Activated T-cell treated with anti-CD3 and anti-CD28 coated beads, Interleukin-2, amount 50 U/mL, for 72 hours (primary cell): ENCODE results near the gene PYGO2. TPM values are rescaled to one million over a fixed set of nuclear protein-coding genes. Genes with fewer than 3 reads are reported as not detected.
"Not testable (repeated sequence)": the region's sequence is repeated elsewhere in the genome, so short reads cannot be mapped to it uniquely, and the experiment has no call there.

ENCODE experiments used
- ATAC-seq, 2 donors: fragments of 150-1000 bp; cut with Tn5 transposase; replicated peaks in 1 of 2; 2 replicates each; pipeline ENCODE4 v1.10.0; 2021; ENCODE audit warnings: moderate library complexity in 2 of 2, mild to moderate bottlenecking in 1 of 2
- DNase-seq, 2 donors: peaks; one replicate each; pipeline ENCODE4 v3.0.0; 2021 to 2022; ENCODE audit warnings: mixed read lengths in 1 of 2
- H3K27ac Mint-ChIP-seq: one replicate; pipeline ENCODE4 v1.8.0; 2022; ENCODE audit warnings: mild to moderate bottlenecking, moderate library complexity, mixed read lengths
- H3K27me3 Mint-ChIP-seq: one replicate; pipeline ENCODE4 v1.8.0; 2022; ENCODE audit warnings: low read depth, mixed read lengths
- H3K36me3 Mint-ChIP-seq, 2 donors: one replicate each; pipeline ENCODE4 v1.8.0; 2022; ENCODE audit warnings: mixed read lengths in 2 of 2, mild to moderate bottlenecking in 1 of 2; ENCODE audit not compliant: insufficient read depth in 2 of 2
- H3K4me1 Mint-ChIP-seq: one replicate; pipeline ENCODE4 v1.8.0; 2022; ENCODE audit warnings: low read depth, mixed read lengths
- H3K4me3 Mint-ChIP-seq, 2 donors: one replicate each; pipeline ENCODE4 v1.8.0; 2022; ENCODE audit warnings: mild to moderate bottlenecking in 2 of 2, mixed read lengths in 2 of 2, moderate library complexity in 2 of 2
- H3K9me3 Mint-ChIP-seq, 2 donors: one replicate each; pipeline ENCODE4 v1.8.0; 2022; ENCODE audit warnings: mixed read lengths in 2 of 2
- total RNA-seq, 2 donors: library from RNA; stranded (reverse); gene quantifications; one replicate each; pipeline ENCODE4 v1.2.3, GENCODE V29; 2022

PYGO2 gene
- total RNA-seq, 2 donors from 2014 or later, result 43.6 to 45.3 TPM

- H3K36me3 Mint-ChIP-seq, result no peaks in the 10 kb centered on the region
- DNase-seq, result no peak
- H3K27ac Mint-ChIP-seq, result no peak overlapping the region
- no peak for ATAC-seq
- H3K4me1 Mint-ChIP-seq, result peaks cover 35% of the 10 kb centered on the region
- no peak overlapping the region for H3K4me3 Mint-ChIP-seq
- H3K9me3 Mint-ChIP-seq, result no peaks in the 10 kb centered on the region
- H3K27me3 Mint-ChIP-seq, result no peaks in the 10 kb centered on the region
Observed at GRCh38 chr1:154996966-154997701, 35.6 kb upstream of the PYGO2 start.

GRCh38 chr1:154995301-154995983 lies 33.9 kb upstream of the PYGO2 start:
- H3K4me3 Mint-ChIP-seq, H3K27me3 Mint-ChIP-seq, H3K36me3 Mint-ChIP-seq, DNase-seq, ATAC-seq, H3K27ac Mint-ChIP-seq, H3K9me3 Mint-ChIP-seq: not testable (repeated sequence)
- H3K4me1 Mint-ChIP-seq, result peaks cover 35% of the 10 kb centered on the region

GRCh38 chr1:154994591-154994990 lies 33.0 kb upstream of the PYGO2 start:
- ATAC-seq (no peak), DNase-seq (no peak)
- peaks cover 32% of the 10 kb centered on the region for H3K4me1 Mint-ChIP-seq
- H3K27ac Mint-ChIP-seq, result no peak overlapping the region
- no peaks in the 10 kb centered on the region for H3K9me3 Mint-ChIP-seq
- H3K36me3 Mint-ChIP-seq, result peaks cover 2% of the 10 kb centered on the region in 2 donors
- H3K4me3 Mint-ChIP-seq, result no peak overlapping the region
- H3K27me3 Mint-ChIP-seq, result no peaks in the 10 kb centered on the region

GRCh38 chr1:154994269-154994587 lies 32.6 kb upstream of the PYGO2 start:
- no peaks in the 10 kb centered on the region for H3K27me3 Mint-ChIP-seq
- H3K4me1 Mint-ChIP-seq, result peaks cover 35% of the 10 kb centered on the region
- H3K9me3 Mint-ChIP-seq, result no peaks in the 10 kb centered on the region
- H3K4me3 Mint-ChIP-seq, result no peak overlapping the region
- H3K27ac Mint-ChIP-seq, result no peak overlapping the region
- DNase-seq (no peak), ATAC-seq (no peak)
- H3K36me3 Mint-ChIP-seq, result peaks cover 2 to 4% of the 10 kb centered on the region in 2 donors

- no peak for ATAC-seq
- peaks cover 2 to 6% of the 10 kb centered on the region in 2 donors for H3K36me3 Mint-ChIP-seq
- H3K27ac Mint-ChIP-seq, result no peak within 1 kb of the TSS
- no peak within 1 kb of the TSS for H3K4me3 Mint-ChIP-seq
- DNase-seq, result no peak
- H3K4me1 Mint-ChIP-seq, result peaks cover 35% of the 10 kb centered on the region
- no peaks in the 10 kb centered on the region for H3K9me3 Mint-ChIP-seq
- no peaks in the 10 kb centered on the region for H3K27me3 Mint-ChIP-seq
Observed at GRCh38 chr1:154993572-154994268, 32.1 kb upstream of the PYGO2 start, which contains the start of gene LENEP. Gene LENEP (plus strand): TSS chr1:154993586. CDS start chr1:154993608, 22 bp downstream.

GRCh38 chr1:154992721-154993571 lies 31.4 kb upstream of the PYGO2 start:
- no peaks in the 10 kb centered on the region for H3K9me3 Mint-ChIP-seq
- peaks cover 37% of the 10 kb centered on the region for H3K4me1 Mint-ChIP-seq
- ATAC-seq, result no peak
- H3K36me3 Mint-ChIP-seq, result peaks cover 2 to 6% of the 10 kb centered on the region in 2 donors
- no peak overlapping the region for H3K27ac Mint-ChIP-seq
- DNase-seq, result no peak
- H3K4me3 Mint-ChIP-seq, result no peak overlapping the region
- H3K27me3 Mint-ChIP-seq, result no peaks in the 10 kb centered on the region

GRCh38 chr1:154990276-154990675 lies 28.7 kb upstream of the PYGO2 start:
- DNase-seq, result no peak
- ATAC-seq, result no peak
- peaks cover 31% of the 10 kb centered on the region for H3K4me1 Mint-ChIP-seq
- no peaks in the 10 kb centered on the region for H3K9me3 Mint-ChIP-seq
- no peaks in the 10 kb centered on the region for H3K27me3 Mint-ChIP-seq
- H3K36me3 Mint-ChIP-seq, result peaks cover 2 to 6% of the 10 kb centered on the region in 2 donors
- no peak overlapping the region for H3K27ac Mint-ChIP-seq
- no peak overlapping the region for H3K4me3 Mint-ChIP-seq

GRCh38 chr1:154989195-154989860 lies 27.7 kb upstream of the PYGO2 start:
- H3K36me3 Mint-ChIP-seq, result peaks cover 2 to 6% of the 10 kb centered on the region in 2 donors
- no peaks in the 10 kb centered on the region for H3K27me3 Mint-ChIP-seq
- no peak for ATAC-seq
- peaks cover 28% of the 10 kb centered on the region for H3K4me1 Mint-ChIP-seq
- no peak overlapping the region for H3K4me3 Mint-ChIP-seq
- DNase-seq, result no peak
- H3K27ac Mint-ChIP-seq, result no peak overlapping the region
- no peaks in the 10 kb centered on the region for H3K9me3 Mint-ChIP-seq

- no peak for ATAC-seq
- no peak for DNase-seq
- no peaks in the 10 kb centered on the region for H3K9me3 Mint-ChIP-seq
Observed at GRCh38 chr1:154988058-154988954, 26.7 kb upstream of the PYGO2 start.

GRCh38 chr1:154987326-154987725 lies 25.7 kb upstream of the PYGO2 start:
- Mint-ChIP-seq H3K9me3 (no peaks in the 10 kb centered on the region), H3K27me3 (no peaks in the 10 kb centered on the region), H3K27ac (no peak overlapping the region), H3K36me3 (peaks cover 2 to 6% of the 10 kb centered on the region in 2 donors), H3K4me1 (peaks cover 32% of the 10 kb centered on the region), H3K4me3 (no peak overlapping the region)
- no peak for ATAC-seq
- no peak for DNase-seq

More at GRCh38 chr1:154988058-154988954, 26.7 kb upstream of the PYGO2 start:
- Mint-ChIP-seq H3K27ac (no peak overlapping the region), H3K4me3 (no peak overlapping the region), H3K27me3 (no peaks in the 10 kb centered on the region), H3K4me1 (peaks cover 32% of the 10 kb centered on the region), H3K36me3 (peaks cover 2 to 6% of the 10 kb centered on the region in 2 donors)

GRCh38 chr1:154986736-154987135 lies 25.2 kb upstream of the PYGO2 start:
- ATAC-seq, H3K36me3 Mint-ChIP-seq, DNase-seq, H3K27ac Mint-ChIP-seq, H3K9me3 Mint-ChIP-seq, H3K27me3 Mint-ChIP-seq, H3K4me3 Mint-ChIP-seq: not testable (repeated sequence)
- peaks cover 32% of the 10 kb centered on the region for H3K4me1 Mint-ChIP-seq
